ENCODE data around the gene DYSF.
A peak's percentile ranks its signal among the peaks of the same experiment; 100 is the strongest.

The DYSF gene

DNA sequence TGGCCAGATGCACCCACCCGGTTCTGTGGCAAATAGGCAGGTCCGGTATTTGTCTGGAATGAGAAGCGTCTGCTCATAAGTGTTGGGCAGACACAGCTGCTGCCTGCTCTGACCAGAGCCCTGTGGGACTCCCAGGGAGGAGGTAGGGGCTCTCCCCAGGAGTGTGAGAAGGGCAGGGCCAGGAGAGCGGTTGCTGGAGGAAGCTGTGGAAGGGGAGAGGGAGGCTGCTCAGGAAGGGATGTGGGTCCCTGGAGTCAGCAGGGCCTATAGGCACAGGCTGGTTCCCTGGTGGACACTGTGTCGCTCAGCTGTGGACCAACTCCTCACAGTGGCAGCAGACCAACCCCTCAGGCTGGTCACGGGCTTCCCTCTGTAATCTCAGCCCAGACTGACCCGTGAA lies 109.2 kb downstream of the DYSF start:
- H3K4me3 ChIP-seq (ENCODE audit: control insufficient read depth, low read depth, low read length) = no peak overlapping the region
- no peak for DNase-seq (ENCODE audit: low read depth)
- TF ChIP-seq CTCF (IDR thresholded peaks at IDR 0.05; ENCODE audit: control insufficient read depth, insufficient read depth, low read depth, low read length, missing control alignments) = no peak

- no peak for DNase-seq (ENCODE audit: low read depth)
- no peak for TF ChIP-seq CTCF (IDR thresholded peaks at IDR 0.05; ENCODE audit: control insufficient read depth, insufficient read depth, low read depth, low read length, missing control alignments)
- no peak overlapping the region for H3K4me3 ChIP-seq (ENCODE audit: control insufficient read depth, low read depth, low read length)
Measured at GRCh38 chr2:71563872-71564271, 110.5 kb downstream of the DYSF start.

GRCh38 chr2:71564361-71564760 lies 111.0 kb downstream of the DYSF start:
- no peak overlapping the region for H3K4me3 ChIP-seq (ENCODE audit: control insufficient read depth, low read depth, low read length)
- DNase-seq (ENCODE audit: low read depth) = no peak
- no peak for TF ChIP-seq CTCF (IDR thresholded peaks at IDR 0.05; ENCODE audit: control insufficient read depth, insufficient read depth, low read depth, low read length, missing control alignments)

GRCh38 chr2:71564790-71565189 lies 111.4 kb downstream of the DYSF start:
- no peak for DNase-seq (ENCODE audit: low read depth)
- no peak for TF ChIP-seq CTCF (IDR thresholded peaks at IDR 0.05; ENCODE audit: control insufficient read depth, insufficient read depth, low read depth, low read length, missing control alignments)
- H3K4me3 ChIP-seq (ENCODE audit: control insufficient read depth, low read depth, low read length) = no peak overlapping the region

GRCh38 chr2:71566372-71566771 lies 113.0 kb downstream of the DYSF start:
- TF ChIP-seq CTCF (IDR thresholded peaks at IDR 0.05; ENCODE audit: control insufficient read depth, insufficient read depth, low read depth, low read length, missing control alignments) = no peak
- no peak overlapping the region for H3K4me3 ChIP-seq (ENCODE audit: control insufficient read depth, low read depth, low read length)
- DNase-seq (ENCODE audit: low read depth) = peak; percentile 68

GRCh38 chr2:71567625-71568024 lies 114.3 kb downstream of the DYSF start:
- H3K4me3 ChIP-seq (ENCODE audit: control insufficient read depth, low read depth, low read length) = no peak overlapping the region
- no peak for TF ChIP-seq CTCF (IDR thresholded peaks at IDR 0.05; ENCODE audit: control insufficient read depth, insufficient read depth, low read depth, low read length, missing control alignments)
- no peak for DNase-seq (ENCODE audit: low read depth)

- no peak overlapping the region for H3K4me3 ChIP-seq (ENCODE audit: control insufficient read depth, low read depth, low read length)
- TF ChIP-seq CTCF (IDR thresholded peaks at IDR 0.05; ENCODE audit: control insufficient read depth, insufficient read depth, low read depth, low read length, missing control alignments) = no peak
- DNase-seq (ENCODE audit: low read depth) = no peak
Measured at GRCh38 chr2:71568103-71568502, 114.7 kb downstream of the DYSF start.

Data from AG09309 (cell line).